RCC 7860 (cell line): Measurements from ENCODE around the gene ATP2B2.

Experiments
- DNase-seq: peaks from one replicate; pipeline ENCODE4 v3.0.0-alpha.2; 2015; ENCODE audit warnings: low spot score
- FAIRE-seq: peaks from 2 replicates; lab custom pipeline; 2012; peaks lifted over from hg19 to GRCh38; lab: Jason Lieb, UNC

Gene ATP2B2

GRCh38 chr3:10288575-10288960 is 216.8 kb downstream of the ATP2B2 start:
- DNase-seq (no peak), FAIRE-seq (no peak)

- DNase-seq (no peak), FAIRE-seq (no peak)
These were observed 217.3 kb downstream of the ATP2B2 start for GRCh38 chr3:10287936-10288574.

GRCh38 chr3:10286596-10287295 is 218.6 kb downstream of the ATP2B2 start:
- FAIRE-seq (no peak), DNase-seq (no peak)

GRCh38 chr3:10286133-10286524 is 219.3 kb downstream of the ATP2B2 start:
- FAIRE-seq = no peak
- DNase-seq = no peak

GRCh38 chr3:10285272-10286132 is 219.9 kb downstream of the ATP2B2 start:
- FAIRE-seq = no peak
- DNase-seq = no peak

- DNase-seq = no peak
- no peak for FAIRE-seq
These were observed 220.9 kb downstream of the ATP2B2 start for GRCh38 chr3:10284496-10284895.

- DNase-seq = no peak
These were observed 221.7 kb downstream of the ATP2B2 start for GRCh38 chr3:10283638-10284037.

GRCh38 chr3:10281951-10282350 is 223.4 kb downstream of the ATP2B2 start:
- FAIRE-seq (no peak), DNase-seq (no peak)

More at GRCh38 chr3:10283638-10284037, 221.7 kb downstream of the ATP2B2 start:
- FAIRE-seq = no peak

GRCh38 chr3:10280571-10280970 is 224.8 kb downstream of the ATP2B2 start:
- FAIRE-seq (no peak), DNase-seq (no peak)

GRCh38 chr3:10280177-10280529 is 225.2 kb downstream of the ATP2B2 start:
- no peak for FAIRE-seq

GRCh38 chr3:10279384-10280176 is 225.8 kb downstream of the ATP2B2 start:
- no peak for FAIRE-seq

More at GRCh38 chr3:10280177-10280529, 225.2 kb downstream of the ATP2B2 start:
- no peak for DNase-seq

GRCh38 chr3:10278501-10278900 is 226.9 kb downstream of the ATP2B2 start:
- DNase-seq (no peak), FAIRE-seq (no peak)

More at GRCh38 chr3:10279384-10280176, 225.8 kb downstream of the ATP2B2 start:
- DNase-seq = no peak

GRCh38 chr3:10277115-10277625 is 228.2 kb downstream of the ATP2B2 start:
- no peak for DNase-seq
- no peak for FAIRE-seq

GRCh38 chr3:10274601-10275000 is 230.8 kb downstream of the ATP2B2 start:
- FAIRE-seq (no peak), DNase-seq (no peak)
